Mesendoderm (in vitro differentiated cells): Measurements from ENCODE around the gene NTF4.
A peak's percentile ranks its signal among the peaks of the same experiment; 100 is the strongest.
"Not testable (repeated sequence)": the region's sequence is repeated elsewhere in the genome, so short reads cannot be mapped to it uniquely, and the experiment has no call there.

Source experiments
- DNase-seq: peaks from one replicate; pipeline ENCODE4 v3.0.0; 2013
- H2AK5ac ChIP-seq: 2 replicates; pipeline ENCODE4 v1.6.1; 2013; ENCODE audit warnings: low read length, inconsistent platforms
- H2BK120ac ChIP-seq: 2 replicates; pipeline ENCODE4 v1.6.1; 2013; ENCODE audit warnings: low read depth, mild to moderate bottlenecking, low read length, moderate library complexity, mixed read lengths
- H2BK15ac ChIP-seq: replicated peaks from 2 replicates; pipeline ENCODE4 v1.6.1; 2013; ENCODE audit warnings: low read depth, mild to moderate bottlenecking, moderate library complexity
- H2BK5ac ChIP-seq: 2 replicates; pipeline ENCODE4 v1.6.1; 2013; ENCODE audit warnings: low read length, inconsistent platforms
- H3K18ac ChIP-seq: 2 replicates; pipeline ENCODE4 v1.6.1; 2013; ENCODE audit warnings: mild to moderate bottlenecking, low read length, mixed read lengths
- H3K23ac ChIP-seq: one replicate; pipeline ENCODE4 v1.6.1; 2013; ENCODE audit warnings: low read length
- H3K27ac ChIP-seq: 2 replicates; pipeline ENCODE4 v1.5.1; 2013; ENCODE audit warnings: low read depth, mild to moderate bottlenecking, inconsistent platforms, low read length, moderate library complexity
- H3K27me3 ChIP-seq: 2 replicates; pipeline ENCODE4 v1.6.1; 2013; ENCODE audit warnings: low read length, control low read depth, mild to moderate bottlenecking, inconsistent platforms; ENCODE audit not compliant: insufficient read depth, poor library complexity
- H3K36me3 ChIP-seq: 2 replicates; pipeline ENCODE4 v1.6.1; 2013; ENCODE audit warnings: low read length, inconsistent platforms; ENCODE audit not compliant: control insufficient read depth, insufficient read depth
- H3K4ac ChIP-seq: one replicate; pipeline ENCODE4 v1.6.1; 2013; ENCODE audit warnings: low read depth, mild to moderate bottlenecking, low read length, moderate library complexity
- H3K4me1 ChIP-seq: 2 replicates; pipeline ENCODE4 v1.6.1; 2013; ENCODE audit warnings: low read depth, low read length, inconsistent platforms; ENCODE audit not compliant: control insufficient read depth
- H3K4me2 ChIP-seq: 2 replicates; pipeline ENCODE4 v1.6.1; 2013; ENCODE audit warnings: low read length
- H3K4me3 ChIP-seq: 2 replicates; pipeline ENCODE4 v1.5.1; 2013; ENCODE audit warnings: mild to moderate bottlenecking, low read length
- H3K56ac ChIP-seq: one replicate; pipeline ENCODE4 v1.6.1; 2013; ENCODE audit warnings: low read length
- H3K79me1 ChIP-seq: 2 replicates; pipeline ENCODE4 v1.6.1; 2013; ENCODE audit warnings: low read length, inconsistent platforms
- H3K79me2 ChIP-seq: 2 replicates; pipeline ENCODE4 v1.6.1; 2013; ENCODE audit warnings: mild to moderate bottlenecking, low read length; ENCODE audit not compliant: control insufficient read depth, insufficient read depth
- H3K9ac ChIP-seq: 2 replicates; pipeline ENCODE4 v1.6.1; 2013; ENCODE audit warnings: low read length, inconsistent platforms
- H4K5ac ChIP-seq: one replicate; pipeline ENCODE4 v1.6.1; 2013; ENCODE audit warnings: low read length
- H4K8ac ChIP-seq: one replicate; pipeline ENCODE4 v1.6.1; 2013; ENCODE audit warnings: low read depth, mild to moderate bottlenecking, control low read depth, low read length, moderate library complexity
- WGBS: extraction: QIAGEN DNeasy Blood & Tissue Kit; methylation state at CpG from one replicate; pipeline ENCODE4 v1.1.7; 2013; ENCODE audit warnings: low lambda C conversion rate, missing lambda C conversion rate; ENCODE audit not compliant: insufficient coverage; ENCODE audit errors: extremely low coverage; 5-methylcytosine and 5-hydroxymethylcytosine counted together

NTF4 gene

DNA sequence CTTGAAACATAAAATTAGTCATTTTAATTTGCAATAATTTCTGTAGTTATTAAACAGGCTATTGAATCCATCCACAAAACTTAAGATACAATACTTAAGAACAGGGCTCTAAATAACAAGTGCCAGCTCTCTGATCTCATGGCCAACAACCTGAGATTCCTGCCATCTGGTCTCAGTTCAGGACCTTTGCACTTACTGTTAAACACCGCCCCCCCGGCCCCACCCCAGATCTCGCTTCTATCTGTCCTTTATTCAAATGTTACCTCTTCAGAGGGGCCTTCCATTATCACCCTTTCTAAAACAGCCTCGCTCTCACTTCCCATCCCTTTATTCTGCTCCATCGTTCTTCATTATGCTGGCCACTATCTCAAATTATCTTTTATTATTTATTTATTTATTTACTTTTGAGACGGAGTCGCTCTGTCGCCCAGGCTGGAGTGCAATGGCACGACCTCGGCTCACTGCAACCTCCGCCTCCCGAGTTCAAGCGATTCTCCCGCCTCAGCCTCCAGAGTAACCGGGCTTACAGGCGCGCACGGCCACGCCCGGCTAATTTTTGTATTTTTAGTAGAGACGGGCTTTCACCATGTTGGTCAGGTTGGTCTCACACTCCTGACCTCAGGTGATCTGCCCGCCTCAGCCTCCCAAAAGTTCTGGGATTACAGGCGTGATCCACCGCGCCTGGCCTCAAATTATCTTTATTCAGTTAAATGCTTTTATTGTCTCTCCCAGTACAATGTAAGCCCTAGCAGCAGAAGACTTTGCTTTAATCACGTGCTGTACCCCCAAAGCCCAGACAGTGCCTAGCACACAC lies 19.8 kb upstream of the NTF4 start:
- Histone ChIP-seq H3K79me1 (peaks cover 10% of the 10 kb centered on the region), H3K27me3 (no peaks in the 10 kb centered on the region), H2BK120ac (no peak overlapping the region), H2BK15ac (no peak overlapping the region), H3K4me1 (no peaks in the 10 kb centered on the region), H3K4ac (no peak overlapping the region), H3K4me3 (no peak overlapping the region), H2AK5ac (no peak overlapping the region), H3K18ac (no peak overlapping the region), H3K36me3 (peaks cover 8% of the 10 kb centered on the region), H3K9ac (peak overlapping the region; percentile 88), H2BK5ac (no peak overlapping the region), H4K8ac (no peak overlapping the region), H3K23ac (no peak overlapping the region), H3K27ac (no peak overlapping the region), H3K79me2 (peaks cover 36% of the 10 kb centered on the region), H3K56ac (peak overlapping the region; percentile 95), H4K5ac (peak overlapping the region; percentile 90), H3K4me2 (peak overlapping the region; percentile 67)
- DNase-seq: no peak
- no CpG with 5 or more reads among the region's 26 CpGs for WGBS

DNA sequence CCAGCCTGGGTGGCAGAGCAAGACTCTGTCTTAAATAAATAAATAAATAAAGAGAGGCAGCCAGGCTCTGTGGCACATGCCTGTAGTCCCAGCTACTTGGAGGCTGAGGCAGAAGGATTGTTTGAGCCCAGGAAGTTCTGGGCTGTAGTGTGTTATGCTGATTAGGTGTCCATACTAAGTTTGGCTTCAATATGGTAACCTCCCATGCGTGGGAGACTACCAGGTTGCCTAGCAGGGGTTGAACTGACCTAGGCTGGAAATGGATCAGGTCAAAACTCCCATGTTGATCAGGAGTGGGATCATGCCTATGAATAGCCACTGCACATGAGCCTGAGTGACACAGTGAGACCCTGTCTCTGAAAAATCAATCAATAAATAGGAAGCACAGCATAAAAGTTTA lies 16.7 kb upstream of the NTF4 start:
- Histone ChIP-seq H3K27ac (no peak overlapping the region), H3K79me1 (no peaks in the 10 kb centered on the region), H3K56ac (no peak overlapping the region), H2BK120ac (no peak overlapping the region), H3K4me1 (no peaks in the 10 kb centered on the region), H3K18ac (no peak overlapping the region), H3K4me2 (no peak overlapping the region), H2AK5ac (no peak overlapping the region), H3K79me2 (peaks cover 10% of the 10 kb centered on the region), H3K27me3 (no peaks in the 10 kb centered on the region), H2BK5ac (no peak overlapping the region), H4K5ac (no peak overlapping the region), H4K8ac (no peak overlapping the region), H3K23ac (no peak overlapping the region), H3K4me3 (no peak overlapping the region), H2BK15ac (no peak overlapping the region), H3K9ac (no peak overlapping the region), H3K4ac (no peak overlapping the region), H3K36me3 (no peaks in the 10 kb centered on the region)
- no peak for DNase-seq
- no CpG with 5 or more reads among the region's 1 CpG for WGBS

DNA sequence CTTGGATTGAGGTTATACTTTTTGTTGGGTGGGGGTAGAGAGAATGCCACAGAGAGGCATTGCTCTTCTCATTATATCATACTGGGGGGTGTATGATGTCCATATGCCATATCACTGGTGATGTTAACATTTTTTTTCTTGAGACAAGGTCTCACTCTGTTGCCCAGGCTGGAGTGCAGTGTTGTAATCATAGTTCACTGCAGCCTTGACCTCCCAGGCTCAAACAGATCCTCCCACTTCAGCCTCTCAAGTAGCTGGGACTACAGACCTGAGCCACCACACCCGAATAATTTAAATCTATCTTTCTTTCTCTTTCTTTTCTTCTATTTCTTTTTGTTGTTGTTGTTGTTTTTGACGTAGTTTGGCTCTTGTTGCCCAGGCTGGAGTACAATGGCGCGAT lies 15.8 kb upstream of the NTF4 start:
- H2BK120ac ChIP-seq: no peak overlapping the region
- H3K36me3 ChIP-seq: no peaks in the 10 kb centered on the region
- H3K79me1 ChIP-seq: no peaks in the 10 kb centered on the region

DNA sequence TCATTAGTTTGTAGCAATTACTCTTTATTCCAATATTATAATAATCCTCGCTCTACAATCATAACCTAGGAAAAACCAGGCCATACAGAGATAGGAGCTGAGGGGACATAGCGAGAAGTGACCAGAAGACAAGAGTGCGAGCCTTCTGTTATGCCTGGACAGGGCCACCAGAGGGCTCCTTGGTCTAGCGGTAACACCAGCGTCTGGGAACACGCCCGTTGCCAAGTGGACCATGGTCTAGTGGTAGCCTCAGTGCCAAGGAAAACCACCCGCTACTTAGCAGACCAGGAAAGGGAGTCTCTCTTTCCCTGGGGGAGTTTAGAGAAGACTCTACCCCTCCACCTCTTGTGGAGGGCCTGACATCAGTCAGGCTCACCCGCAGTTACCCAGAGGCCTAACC lies 10.3 kb upstream of the NTF4 start:
- DNase-seq: peak; percentile 42
- WGBS: no CpG with 5 or more reads among the region's 9 CpGs
- not testable (repeated sequence) for H3K27me3 ChIP-seq

More for the DNA sequence above, 15.8 kb upstream of the NTF4 start:
- no peak for DNase-seq
- H3K4me2 ChIP-seq: no peak overlapping the region
- no peak overlapping the region for H3K4ac ChIP-seq
- H4K5ac ChIP-seq: no peak overlapping the region
- H3K4me1 ChIP-seq: no peaks in the 10 kb centered on the region
- H3K56ac ChIP-seq: no peak overlapping the region
- no peak overlapping the region for H2BK15ac ChIP-seq
- H3K9ac ChIP-seq: no peak overlapping the region
- no peak overlapping the region for H3K18ac ChIP-seq
- no peak overlapping the region for H2AK5ac ChIP-seq
- H3K27me3 ChIP-seq: no peaks in the 10 kb centered on the region
- H3K27ac ChIP-seq: no peak overlapping the region
- no CpG with 5 or more reads among the region's 4 CpGs for WGBS
- H3K4me3 ChIP-seq: no peak overlapping the region
- H3K79me2 ChIP-seq: peaks cover under 1% of the 10 kb centered on the region
- H4K8ac ChIP-seq: no peak overlapping the region
- no peak overlapping the region for H3K23ac ChIP-seq
- H2BK5ac ChIP-seq: no peak overlapping the region

DNA sequence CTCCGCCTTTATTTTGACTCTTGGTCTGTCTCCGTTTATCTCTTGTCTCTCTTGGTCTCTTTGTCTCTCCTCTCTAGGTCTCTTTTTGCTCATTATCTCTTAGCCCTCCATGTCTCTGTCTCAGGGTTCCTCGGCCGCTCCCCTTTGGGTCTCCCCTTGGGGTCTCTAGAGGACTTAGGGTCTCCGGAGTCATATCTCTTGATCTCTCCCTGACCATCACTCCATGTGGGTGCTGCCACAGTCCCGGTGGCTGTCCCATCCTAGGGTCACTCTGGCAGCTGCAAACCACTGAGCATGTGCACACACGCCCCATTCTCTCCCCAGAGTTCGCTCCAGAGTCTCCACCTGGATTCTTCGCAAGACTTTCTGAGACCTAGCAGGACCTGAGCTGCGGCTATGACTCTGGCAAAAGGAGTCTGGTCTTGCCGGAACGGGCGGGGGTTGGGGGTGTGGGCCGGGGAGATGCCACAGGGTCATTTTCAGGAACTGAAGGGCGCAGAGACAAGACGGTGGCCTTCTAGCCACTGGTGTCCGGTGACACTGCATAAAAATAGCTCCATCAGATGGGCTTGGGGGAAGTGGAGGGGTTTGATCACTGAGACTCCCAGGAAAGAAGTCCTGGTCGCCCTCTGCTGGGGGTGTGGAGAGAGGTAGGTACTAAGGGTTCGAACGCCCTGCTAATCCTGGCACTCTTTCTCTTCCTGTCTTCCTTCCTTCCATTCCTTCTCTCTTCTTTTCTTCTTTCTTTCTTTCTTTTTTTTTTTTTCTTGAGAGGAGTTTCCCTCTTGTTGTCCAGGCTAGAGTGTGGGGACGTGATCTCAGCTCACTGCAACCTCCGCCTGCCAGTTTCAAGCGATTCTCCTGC lies 9.1 kb upstream of the NTF4 start:
- Histone ChIP-seq H2AK5ac (no peak overlapping the region), H3K36me3 (no peaks in the 10 kb centered on the region), H3K79me2 (no peaks in the 10 kb centered on the region), H3K56ac (no peak overlapping the region), H3K18ac (no peak overlapping the region), H4K8ac (no peak overlapping the region), H3K27ac (no peak overlapping the region), H3K9ac (no peak overlapping the region), H2BK15ac (no peak overlapping the region), H2BK120ac (no peak overlapping the region), H3K79me1 (no peaks in the 10 kb centered on the region), H4K5ac (no peak overlapping the region), H3K4ac (no peak overlapping the region), H2BK5ac (no peak overlapping the region), H3K23ac (no peak overlapping the region), H3K4me2 (no peak overlapping the region), H3K4me3 (no peak overlapping the region), H3K4me1 (no peaks in the 10 kb centered on the region), H3K27me3 (peaks cover 11% of the 10 kb centered on the region)
- WGBS: no CpG with 5 or more reads among the region's 23 CpGs
- DNase-seq: peak; percentile 66

More for the DNA sequence above, 10.3 kb upstream of the NTF4 start:
- not testable (repeated sequence) for H3K4ac ChIP-seq, H3K18ac ChIP-seq, H2BK5ac ChIP-seq, H2BK120ac ChIP-seq, H3K27ac ChIP-seq, H3K4me1 ChIP-seq, H2BK15ac ChIP-seq, H2AK5ac ChIP-seq, H3K56ac ChIP-seq, H3K36me3 ChIP-seq, H3K79me1 ChIP-seq, H4K5ac ChIP-seq, H3K23ac ChIP-seq, H3K79me2 ChIP-seq, H3K4me3 ChIP-seq, H3K9ac ChIP-seq, H4K8ac ChIP-seq, H3K4me2 ChIP-seq
